ENCODE data around the gene SKIC8. TPM values are rescaled to one million over a fixed set of nuclear protein-coding genes. Genes with fewer than 3 reads are reported as not detected.
A peak's percentile ranks its signal among the peaks of the same experiment; 100 is the strongest.

SKIC8 gene
- 10 to 100 TPM; 52.3 to 54.1 TPM for total RNA-seq

- H3K27ac Mint-ChIP-seq = peak within 1 kb of the TSS; percentile 93 to 94
- ATAC-seq = peak; percentile 96 to 97
- peak; percentile 91 to 92 for DNase-seq (ENCODE audit: low spot score in 2 of 2)
- no peaks in the 10 kb centered on the region for H3K9me3 Mint-ChIP-seq
- peaks cover 19 to 20% of the 10 kb centered on the region in 2 donors for H3K36me3 Mint-ChIP-seq
These were observed at the start of gene SKIC8 for GRCh38 chr15:78299101-78299930. TSS of gene SKIC8 (minus strand) at chr15:78299609. CDS start at chr15:78295686, 3,923 bp downstream.

GRCh38 chr15:78347586-78348543 is 48.5 kb upstream of the SKIC8 start:
- DNase-seq (ENCODE audit: low spot score in 2 of 2) (no peak), ATAC-seq (no peak)
- Mint-ChIP-seq H3K27ac (no peak overlapping the region), H3K9me3 (no peaks in the 10 kb centered on the region), H3K36me3 (no peaks in the 10 kb centered on the region)

GRCh38 chr15:78345396-78346125 is 46.2 kb upstream of the SKIC8 start:
- ATAC-seq (no peak), DNase-seq (ENCODE audit: low spot score in 2 of 2) (no peak)
- H3K36me3 Mint-ChIP-seq = no peaks in the 10 kb centered on the region
- H3K9me3 Mint-ChIP-seq = no peaks in the 10 kb centered on the region
- H3K27ac Mint-ChIP-seq = no peak overlapping the region

- no peak for DNase-seq (ENCODE audit: low spot score in 2 of 2)
- no peaks in the 10 kb centered on the region for H3K36me3 Mint-ChIP-seq
- no peak for ATAC-seq
- H3K27ac Mint-ChIP-seq = no peak overlapping the region
- no peaks in the 10 kb centered on the region for H3K9me3 Mint-ChIP-seq
These were observed 44.1 kb upstream of the SKIC8 start for GRCh38 chr15:78343276-78344060.

GRCh38 chr15:78342021-78342420 is 42.6 kb upstream of the SKIC8 start:
- H3K27ac Mint-ChIP-seq = no peak overlapping the region
- no peak for DNase-seq (ENCODE audit: low spot score in 2 of 2)

DNA sequence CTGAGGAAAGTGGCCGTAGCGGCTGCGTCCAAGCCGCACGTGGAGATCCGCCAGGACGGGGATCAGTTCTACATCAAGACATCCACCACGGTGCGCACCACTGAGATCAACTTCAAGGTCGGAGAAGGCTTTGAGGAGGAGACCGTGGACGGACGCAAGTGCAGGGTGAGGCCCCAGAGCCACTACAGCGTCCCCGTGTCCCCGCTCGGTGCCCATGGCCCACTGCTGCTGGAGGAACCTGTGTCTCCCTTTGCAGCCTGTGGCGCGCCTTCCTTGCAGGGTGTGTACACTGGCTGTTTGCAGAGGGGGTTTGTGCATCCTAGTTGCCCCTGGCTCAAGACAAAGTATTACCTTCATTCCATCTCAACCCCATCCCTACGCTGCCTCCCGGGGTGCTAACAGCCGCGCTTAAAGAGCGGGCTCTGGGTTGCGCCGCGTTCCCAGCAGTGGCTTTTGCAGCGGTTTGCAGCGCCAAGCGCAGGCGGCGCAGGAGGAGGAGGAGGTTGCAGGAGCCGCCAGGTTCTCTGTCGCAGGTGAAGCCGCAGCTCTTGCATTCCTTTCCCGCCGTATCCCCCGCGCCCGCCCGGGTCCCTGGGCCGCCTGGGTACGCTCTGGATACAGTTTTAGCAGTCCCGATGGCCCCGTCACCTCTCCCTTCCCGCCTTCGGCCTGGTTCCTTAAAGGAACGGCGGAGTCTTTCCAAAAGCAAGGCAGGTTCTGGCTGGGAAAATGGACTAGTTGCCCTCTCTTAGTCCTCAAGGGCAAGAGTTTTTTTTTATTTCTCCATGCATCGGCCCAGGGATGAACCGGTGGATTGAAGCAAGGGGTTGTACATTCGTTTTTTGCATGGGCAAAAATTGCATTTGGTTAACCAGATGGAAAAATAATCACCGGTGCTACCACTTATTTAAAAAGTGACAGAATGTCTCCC is 41.9 kb upstream of the SKIC8 start:
- DNase-seq (ENCODE audit: low spot score in 2 of 2) (no peak), ATAC-seq (peak in 1 of 2 donors; percentile 43)
- Mint-ChIP-seq H3K36me3 (no peaks in the 10 kb centered on the region), H3K27ac (no peak overlapping the region), H3K9me3 (no peaks in the 10 kb centered on the region)

More at GRCh38 chr15:78342021-78342420, 42.6 kb upstream of the SKIC8 start:
- no peaks in the 10 kb centered on the region for H3K9me3 Mint-ChIP-seq
- no peak for ATAC-seq
- H3K36me3 Mint-ChIP-seq = no peaks in the 10 kb centered on the region

GRCh38 chr15:78340231-78341056 is 41.0 kb upstream of the SKIC8 start, which contains the start of gene CRABP1:
TSS of gene CRABP1 (plus strand) at chr15:78340353. CDS start at chr15:78340429, 76 bp downstream.
- DNase-seq (ENCODE audit: low spot score in 2 of 2) = peak in 1 of 2 donors; percentile 17
- peak in 1 of 2 donors; percentile 60 for ATAC-seq
- H3K27ac Mint-ChIP-seq = no peak within 1 kb of the TSS
- H3K36me3 Mint-ChIP-seq = no peaks in the 10 kb centered on the region
- no peaks in the 10 kb centered on the region for H3K9me3 Mint-ChIP-seq

- ATAC-seq (no peak), DNase-seq (ENCODE audit: low spot score in 2 of 2) (no peak)
- Mint-ChIP-seq H3K27ac (no peak overlapping the region), H3K9me3 (no peaks in the 10 kb centered on the region), H3K36me3 (no peaks in the 10 kb centered on the region)
These were observed 40.1 kb upstream of the SKIC8 start for GRCh38 chr15:78339559-78339958.

DNA sequence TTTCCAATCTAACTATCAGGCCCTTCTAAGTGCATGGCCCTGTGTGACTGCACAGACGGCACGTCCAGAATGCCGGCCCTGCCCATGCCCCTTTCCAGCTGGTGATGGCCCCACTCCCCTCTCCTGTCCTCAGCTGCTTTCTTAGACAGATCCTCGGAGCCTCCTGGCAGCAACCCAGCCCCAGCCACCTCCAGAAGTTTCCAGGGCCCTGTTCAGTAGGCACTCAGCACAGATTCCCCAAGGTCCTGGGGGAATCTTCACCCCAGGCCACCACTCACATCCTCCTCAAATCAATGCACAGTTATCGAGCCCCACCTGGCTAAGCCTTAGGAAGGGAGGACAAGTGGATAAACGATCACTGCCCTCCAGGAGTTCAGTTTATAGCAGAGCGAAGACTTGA is 39.4 kb upstream of the SKIC8 start:
- no peaks in the 10 kb centered on the region for H3K9me3 Mint-ChIP-seq
- ATAC-seq = no peak
- no peak overlapping the region for H3K27ac Mint-ChIP-seq

DNA sequence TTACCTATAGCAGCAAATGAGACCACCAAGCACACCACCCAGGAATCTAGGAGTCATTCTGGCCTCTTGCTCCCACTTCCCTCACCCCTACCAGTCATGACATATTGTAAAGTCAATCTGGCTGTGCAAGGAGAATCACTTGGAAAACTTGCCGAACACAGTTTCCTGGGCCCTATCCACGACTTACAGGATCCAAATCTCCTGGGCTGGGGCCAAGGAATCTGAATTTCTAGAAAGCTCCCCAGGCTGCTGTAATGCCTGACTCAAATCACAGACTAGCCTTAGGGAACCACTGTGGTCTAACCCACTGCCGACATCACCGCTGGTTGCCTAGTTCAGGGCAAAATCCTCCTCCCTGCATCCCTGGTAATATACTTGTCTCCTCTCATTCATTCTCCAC is 36.6 kb upstream of the SKIC8 start:
- no peak for ATAC-seq
- no peaks in the 10 kb centered on the region for H3K9me3 Mint-ChIP-seq
- DNase-seq (ENCODE audit: low spot score in 2 of 2) = no peak
- no peaks in the 10 kb centered on the region for H3K36me3 Mint-ChIP-seq
- H3K27ac Mint-ChIP-seq = no peak overlapping the region

More for the DNA sequence above, 39.4 kb upstream of the SKIC8 start:
- no peaks in the 10 kb centered on the region for H3K36me3 Mint-ChIP-seq
- DNase-seq (ENCODE audit: low spot score in 2 of 2) = no peak

DNA sequence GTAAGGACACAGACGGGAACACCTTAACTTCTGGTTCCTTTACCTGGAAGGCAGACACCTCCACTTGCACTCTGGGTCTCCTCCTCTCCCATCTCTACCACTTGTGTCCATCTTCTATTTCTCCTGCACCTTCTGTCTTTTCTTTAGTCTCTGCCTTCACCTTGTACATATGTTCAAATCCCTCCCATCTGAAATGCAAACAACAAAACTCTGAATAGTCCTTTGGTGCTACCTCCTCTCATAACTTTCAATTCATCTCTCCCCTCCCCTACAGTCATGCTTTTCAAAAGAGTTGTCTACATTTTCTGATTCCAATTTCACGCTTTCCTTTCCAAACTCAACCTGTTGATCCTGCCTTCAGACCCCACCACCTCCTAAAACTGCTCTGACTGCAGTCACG is 35.4 kb upstream of the SKIC8 start:
- no peak for ATAC-seq
- no peak overlapping the region for H3K27ac Mint-ChIP-seq
- H3K36me3 Mint-ChIP-seq = no peaks in the 10 kb centered on the region
- DNase-seq (ENCODE audit: low spot score in 2 of 2) = no peak
- H3K9me3 Mint-ChIP-seq = no peaks in the 10 kb centered on the region

- no peak for DNase-seq (ENCODE audit: low spot score in 2 of 2)
- ATAC-seq = peak in 1 of 2 donors; percentile 33
- Mint-ChIP-seq H3K27ac (peak overlapping the region in 1 of 2 donors; percentile 22), H3K9me3 (no peaks in the 10 kb centered on the region), H3K36me3 (no peaks in the 10 kb centered on the region)
These were observed 30.2 kb upstream of the SKIC8 start for GRCh38 chr15:78329625-78330024.

DNA sequence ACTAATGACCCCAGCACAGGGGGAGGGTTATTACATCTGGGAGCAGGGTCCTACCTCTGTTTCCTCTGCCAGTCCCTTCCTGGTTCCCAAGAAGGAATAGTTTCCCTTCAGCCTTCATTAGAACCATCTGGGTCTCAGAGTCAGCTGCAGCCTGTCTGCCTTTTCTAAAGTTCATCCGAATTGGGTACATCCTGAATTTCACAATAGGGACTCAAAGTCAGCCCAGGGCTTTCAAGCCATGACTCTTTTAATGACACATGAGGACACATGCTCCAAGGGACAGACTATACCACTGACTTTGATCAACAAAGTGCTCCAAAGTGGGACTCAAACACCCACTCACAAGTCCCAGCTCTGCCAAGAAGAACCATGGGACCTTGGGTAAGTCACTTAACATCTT is 28.1 kb upstream of the SKIC8 start:
- ATAC-seq (no peak), DNase-seq (ENCODE audit: low spot score in 2 of 2) (no peak)
- no peaks in the 10 kb centered on the region for H3K36me3 Mint-ChIP-seq
- no peak overlapping the region for H3K27ac Mint-ChIP-seq
- no peaks in the 10 kb centered on the region for H3K9me3 Mint-ChIP-seq
